Stimulated activated naive CD8-positive, alpha-beta T cell treated with anti-CD3 and anti-CD28 coated beads, Interleukin-15, amount 100 ng/mL, for 72 hours (primary cell): ENCODE results near the gene DTL.

Experiments
- ATAC-seq: fragments of 150-1000 bp; cut with Tn5 transposase; 2 replicates; pipeline ENCODE4 v1.10.0; 2021; ENCODE audit warnings: mild to moderate bottlenecking, moderate library complexity
- DNase-seq, 2 donors: peaks; one replicate each; pipeline ENCODE4 v3.0.0; 2021 to 2022
- H3K27ac Mint-ChIP-seq, 2 donors: one replicate each; pipeline ENCODE4 v1.8.0; 2022; ENCODE audit warnings: mild to moderate bottlenecking in 2 of 2, mixed read lengths in 2 of 2, moderate library complexity in 2 of 2
- H3K27me3 Mint-ChIP-seq: one replicate; pipeline ENCODE4 v1.8.0; 2022; ENCODE audit warnings: mixed read lengths
- H3K4me1 Mint-ChIP-seq: one replicate; pipeline ENCODE4 v1.8.0; 2022; ENCODE audit warnings: mild to moderate bottlenecking, mixed read lengths
- H3K4me3 Mint-ChIP-seq, 2 donors: one replicate each; pipeline ENCODE4 v1.8.0; 2022; ENCODE audit warnings: mild to moderate bottlenecking in 2 of 2, mixed read lengths in 2 of 2, moderate library complexity in 1 of 2
- H3K9me3 Mint-ChIP-seq, 2 donors: one replicate each; pipeline ENCODE4 v1.8.0; 2022; ENCODE audit warnings: mixed read lengths in 2 of 2

DTL gene

GRCh38 chr1:212121779-212122178 lies 86.2 kb downstream of the DTL start:
- no peaks in the 10 kb centered on the region for H3K9me3 Mint-ChIP-seq
- ATAC-seq (no peak), DNase-seq (no peak)
- H3K4me3 Mint-ChIP-seq = no peak overlapping the region
- H3K27ac Mint-ChIP-seq = no peak overlapping the region
- H3K4me1 Mint-ChIP-seq = peaks cover 5% of the 10 kb centered on the region
- no peaks in the 10 kb centered on the region for H3K27me3 Mint-ChIP-seq

GRCh38 chr1:212124690-212125582 lies 89.4 kb downstream of the DTL start:
- no peaks in the 10 kb centered on the region for H3K9me3 Mint-ChIP-seq
- DNase-seq = no peak
- no peak overlapping the region for H3K27ac Mint-ChIP-seq
- H3K4me1 Mint-ChIP-seq = peaks cover 5% of the 10 kb centered on the region
- H3K4me3 Mint-ChIP-seq = no peak overlapping the region
- ATAC-seq = no peak
- H3K27me3 Mint-ChIP-seq = no peaks in the 10 kb centered on the region

GRCh38 chr1:212125654-212126053 lies 90.1 kb downstream of the DTL start:
- Mint-ChIP-seq H3K9me3 (no peaks in the 10 kb centered on the region), H3K27me3 (no peaks in the 10 kb centered on the region), H3K4me1 (peaks cover 5% of the 10 kb centered on the region), H3K27ac (no peak overlapping the region), H3K4me3 (no peak overlapping the region)
- DNase-seq = no peak
- no peak for ATAC-seq

- H3K27ac Mint-ChIP-seq = no peak overlapping the region
- no peaks in the 10 kb centered on the region for H3K27me3 Mint-ChIP-seq
- DNase-seq = no peak
Observed at GRCh38 chr1:212127221-212127620, 91.7 kb downstream of the DTL start.

GRCh38 chr1:212129781-212130180 lies 94.2 kb downstream of the DTL start:
- Mint-ChIP-seq H3K27ac (no peak overlapping the region), H3K4me3 (no peak overlapping the region), H3K27me3 (no peaks in the 10 kb centered on the region), H3K4me1 (peaks cover 8% of the 10 kb centered on the region), H3K9me3 (no peaks in the 10 kb centered on the region)
- DNase-seq (no peak), ATAC-seq (no peak)

More at GRCh38 chr1:212127221-212127620, 91.7 kb downstream of the DTL start:
- H3K4me1 Mint-ChIP-seq = peaks cover 12% of the 10 kb centered on the region
- H3K9me3 Mint-ChIP-seq = no peaks in the 10 kb centered on the region
- no peak overlapping the region for H3K4me3 Mint-ChIP-seq
- no peak for ATAC-seq

GRCh38 chr1:212132025-212132424 lies 96.5 kb downstream of the DTL start:
- peak; percentile 93 for ATAC-seq
- Mint-ChIP-seq H3K27ac (peak overlapping the region in 1 of 2 donors; percentile 1), H3K9me3 (no peaks in the 10 kb centered on the region), H3K27me3 (no peaks in the 10 kb centered on the region), H3K4me1 (peaks cover 6% of the 10 kb centered on the region), H3K4me3 (no peak overlapping the region)
- DNase-seq = peak in 1 of 2 donors; percentile 36

- Mint-ChIP-seq H3K9me3 (no peaks in the 10 kb centered on the region), H3K27me3 (no peaks in the 10 kb centered on the region), H3K4me1 (peaks cover 6% of the 10 kb centered on the region), H3K27ac (no peak overlapping the region), H3K4me3 (no peak overlapping the region)
- DNase-seq (no peak), ATAC-seq (no peak)
Observed at GRCh38 chr1:212133319-212133718, 97.8 kb downstream of the DTL start.

- Mint-ChIP-seq H3K4me1 (peaks cover 6% of the 10 kb centered on the region), H3K27ac (no peak overlapping the region), H3K9me3 (no peaks in the 10 kb centered on the region), H3K4me3 (no peak overlapping the region), H3K27me3 (no peaks in the 10 kb centered on the region)
- DNase-seq (no peak), ATAC-seq (no peak)
Observed at GRCh38 chr1:212135166-212135565, 99.6 kb downstream of the DTL start.

- DNase-seq (no peak), ATAC-seq (no peak)
- H3K27ac Mint-ChIP-seq = peak overlapping the region in 1 of 2 donors; percentile 58
- no peaks in the 10 kb centered on the region for H3K27me3 Mint-ChIP-seq
- no peaks in the 10 kb centered on the region for H3K4me1 Mint-ChIP-seq
- no peak overlapping the region for H3K4me3 Mint-ChIP-seq
- H3K9me3 Mint-ChIP-seq = peaks cover 0 to 2% of the 10 kb centered on the region in 2 donors
Observed at GRCh38 chr1:212137854-212138253, 102.3 kb downstream of the DTL start.

GRCh38 chr1:212138457-212138856 lies 102.9 kb downstream of the DTL start:
- no peak overlapping the region for H3K4me3 Mint-ChIP-seq
- peaks cover 0 to 8% of the 10 kb centered on the region in 2 donors for H3K9me3 Mint-ChIP-seq
- DNase-seq (no peak), ATAC-seq (no peak)
- H3K4me1 Mint-ChIP-seq = no peaks in the 10 kb centered on the region
- no peaks in the 10 kb centered on the region for H3K27me3 Mint-ChIP-seq
- no peak overlapping the region for H3K27ac Mint-ChIP-seq

GRCh38 chr1:212139526-212140135 lies 104.1 kb downstream of the DTL start:
- ATAC-seq = no peak
- H3K27ac Mint-ChIP-seq = peak overlapping the region; percentile 47 to 78
- H3K4me1 Mint-ChIP-seq = no peaks in the 10 kb centered on the region
- no peak for DNase-seq
- H3K9me3 Mint-ChIP-seq = peaks cover 0 to 8% of the 10 kb centered on the region in 2 donors
- no peak overlapping the region for H3K4me3 Mint-ChIP-seq
- no peaks in the 10 kb centered on the region for H3K27me3 Mint-ChIP-seq

GRCh38 chr1:212141404-212141803 lies 105.9 kb downstream of the DTL start:
- Mint-ChIP-seq H3K27ac (no peak overlapping the region), H3K9me3 (peaks cover 0 to 8% of the 10 kb centered on the region in 2 donors), H3K4me1 (no peaks in the 10 kb centered on the region), H3K4me3 (no peak overlapping the region), H3K27me3 (no peaks in the 10 kb centered on the region)
- ATAC-seq (no peak), DNase-seq (no peak)

- Mint-ChIP-seq H3K4me1 (no peaks in the 10 kb centered on the region), H3K9me3 (peaks cover 0 to 8% of the 10 kb centered on the region in 2 donors), H3K4me3 (no peak overlapping the region), H3K27ac (peak overlapping the region in 1 of 2 donors; percentile 88), H3K27me3 (no peaks in the 10 kb centered on the region)
- no peak for DNase-seq
- no peak for ATAC-seq
Observed at GRCh38 chr1:212142883-212143530, 107.5 kb downstream of the DTL start.

GRCh38 chr1:212147581-212148033 lies 112.1 kb downstream of the DTL start:
- ATAC-seq (no peak), DNase-seq (no peak)
- Mint-ChIP-seq H3K9me3 (peaks cover 0 to 8% of the 10 kb centered on the region in 2 donors), H3K27ac (no peak overlapping the region), H3K27me3 (no peaks in the 10 kb centered on the region), H3K4me3 (no peak overlapping the region), H3K4me1 (no peaks in the 10 kb centered on the region)

GRCh38 chr1:212149566-212149965 lies 114.0 kb downstream of the DTL start:
- Mint-ChIP-seq H3K9me3 (no peaks in the 10 kb centered on the region), H3K4me1 (no peaks in the 10 kb centered on the region), H3K27ac (no peak overlapping the region), H3K4me3 (no peak overlapping the region), H3K27me3 (no peaks in the 10 kb centered on the region)
- ATAC-seq (no peak), DNase-seq (no peak)

GRCh38 chr1:212152308-212152693 lies 116.8 kb downstream of the DTL start:
- no peaks in the 10 kb centered on the region for H3K9me3 Mint-ChIP-seq
- DNase-seq (no peak), ATAC-seq (no peak)
- no peak overlapping the region for H3K27ac Mint-ChIP-seq
- no peak overlapping the region for H3K4me3 Mint-ChIP-seq
- no peaks in the 10 kb centered on the region for H3K4me1 Mint-ChIP-seq
- H3K27me3 Mint-ChIP-seq = no peaks in the 10 kb centered on the region
